K562 (cell line): Measurements from ENCODE around the gene FAM200B. TPM values are rescaled to one million over a fixed set of nuclear protein-coding genes. Genes with fewer than 3 reads are reported as not detected.

ENCODE experiments used
- polyA plus RNA-seq, 8 experiments: library from polyadenylated mRNA; depleted of rRNA in 4 of 8; stranded (reverse) in 5 of 8; unstranded in 3 of 8; fragments of >200 nt; fragmentation: Nextera tagmentation in 2 of 8; fragmentation: Illumina TruSeq in 1 of 8; extraction: Ambion mirVana in 2 of 8; extraction: Trizol in 1 of 8; gene quantifications; 2 replicates each; pipeline versions ENCODE4 v1.2.1 to v1.2.3, GENCODE V29; 2011 to 2014; ENCODE audit warnings: inconsistent platforms in 1 of 8, missing spikeins in 1 of 8
- total RNA-seq, 7 experiments: library from RNA; depleted of rRNA in 6 of 7; stranded (reverse); fragments of >200 nt in 6 of 7; fragmentation: Illumina TruSeq in 2 of 7; extraction: Trizol in 2 of 7; gene quantifications; 2 replicates each; pipeline versions ENCODE4 v1.2.1 to v1.2.3, GENCODE V29; 2011 to 2021; ENCODE audit warnings: low replicate concordance in 1 of 7
- TF ChIP-seq, protein P1 (sequence below), 2 experiments: fragments of 450-650 bp; formaldehyde crosslinking in 1 of 2; IDR thresholded peaks; 2 replicates each; pipeline versions ENCODE4 v1.4.0 to v1.6.1; 2014 to 2020; ENCODE audit warnings: mild to moderate bottlenecking in 2 of 2, borderline replicate concordance in 1 of 2, low read depth in 1 of 2

The FAM200B gene
- total and polyA plus RNA-seq, 9 of the 15 experiments (the other 6 are each of a cell fraction or from before 2014, with no cell fraction given), result 17.4 to 48.0 (median 25.5) TPM

DNA sequence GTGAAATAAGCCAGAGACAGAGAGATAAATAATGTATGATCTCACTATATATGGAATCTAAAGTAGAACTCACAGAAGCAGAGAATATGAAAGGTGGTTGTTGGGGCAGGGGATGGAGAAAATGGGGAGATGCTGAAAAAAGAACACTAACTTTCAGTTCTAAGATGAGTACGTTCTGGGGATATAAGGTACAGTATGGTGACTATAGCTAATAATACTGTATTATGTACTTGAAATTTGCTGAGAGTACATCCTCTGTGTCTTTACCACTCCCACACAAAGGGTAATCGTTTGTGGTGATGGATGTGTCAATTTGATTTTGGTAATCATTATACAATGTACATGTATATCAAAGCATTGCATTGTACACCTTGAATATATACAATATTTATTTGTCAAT, 33.0 kb upstream of the FAM200B start (continued):
- TF ChIP-seq, protein P1, sequence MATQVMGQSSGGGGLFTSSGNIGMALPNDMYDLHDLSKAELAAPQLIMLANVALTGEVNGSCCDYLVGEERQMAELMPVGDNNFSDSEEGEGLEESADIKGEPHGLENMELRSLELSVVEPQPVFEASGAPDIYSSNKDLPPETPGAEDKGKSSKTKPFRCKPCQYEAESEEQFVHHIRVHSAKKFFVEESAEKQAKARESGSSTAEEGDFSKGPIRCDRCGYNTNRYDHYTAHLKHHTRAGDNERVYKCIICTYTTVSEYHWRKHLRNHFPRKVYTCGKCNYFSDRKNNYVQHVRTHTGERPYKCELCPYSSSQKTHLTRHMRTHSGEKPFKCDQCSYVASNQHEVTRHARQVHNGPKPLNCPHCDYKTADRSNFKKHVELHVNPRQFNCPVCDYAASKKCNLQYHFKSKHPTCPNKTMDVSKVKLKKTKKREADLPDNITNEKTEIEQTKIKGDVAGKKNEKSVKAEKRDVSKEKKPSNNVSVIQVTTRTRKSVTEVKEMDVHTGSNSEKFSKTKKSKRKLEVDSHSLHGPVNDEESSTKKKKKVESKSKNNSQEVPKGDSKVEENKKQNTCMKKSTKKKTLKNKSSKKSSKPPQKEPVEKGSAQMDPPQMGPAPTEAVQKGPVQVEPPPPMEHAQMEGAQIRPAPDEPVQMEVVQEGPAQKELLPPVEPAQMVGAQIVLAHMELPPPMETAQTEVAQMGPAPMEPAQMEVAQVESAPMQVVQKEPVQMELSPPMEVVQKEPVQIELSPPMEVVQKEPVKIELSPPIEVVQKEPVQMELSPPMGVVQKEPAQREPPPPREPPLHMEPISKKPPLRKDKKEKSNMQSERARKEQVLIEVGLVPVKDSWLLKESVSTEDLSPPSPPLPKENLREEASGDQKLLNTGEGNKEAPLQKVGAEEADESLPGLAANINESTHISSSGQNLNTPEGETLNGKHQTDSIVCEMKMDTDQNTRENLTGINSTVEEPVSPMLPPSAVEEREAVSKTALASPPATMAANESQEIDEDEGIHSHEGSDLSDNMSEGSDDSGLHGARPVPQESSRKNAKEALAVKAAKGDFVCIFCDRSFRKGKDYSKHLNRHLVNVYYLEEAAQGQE (IDR thresholded peaks at IDR 0.05; ENCODE audit: borderline replicate concordance), result no peak
- TF ChIP-seq, protein P1 (CRISPR knock-in tag; IDR thresholded peaks at IDR 0.05; ENCODE audit: low read depth), result no peak
